HG03039 (cell line): ENCODE results near the gene MYH14.

Experiments used
- ATAC-seq: cut with Tn5 transposase; IDR thresholded peaks from one replicate; pipeline ENCODE4 v1.9.1; 2021; ENCODE audit warnings: mild to moderate bottlenecking, moderate library complexity; ENCODE audit not compliant: unreplicated experiment

The MYH14 gene

DNA sequence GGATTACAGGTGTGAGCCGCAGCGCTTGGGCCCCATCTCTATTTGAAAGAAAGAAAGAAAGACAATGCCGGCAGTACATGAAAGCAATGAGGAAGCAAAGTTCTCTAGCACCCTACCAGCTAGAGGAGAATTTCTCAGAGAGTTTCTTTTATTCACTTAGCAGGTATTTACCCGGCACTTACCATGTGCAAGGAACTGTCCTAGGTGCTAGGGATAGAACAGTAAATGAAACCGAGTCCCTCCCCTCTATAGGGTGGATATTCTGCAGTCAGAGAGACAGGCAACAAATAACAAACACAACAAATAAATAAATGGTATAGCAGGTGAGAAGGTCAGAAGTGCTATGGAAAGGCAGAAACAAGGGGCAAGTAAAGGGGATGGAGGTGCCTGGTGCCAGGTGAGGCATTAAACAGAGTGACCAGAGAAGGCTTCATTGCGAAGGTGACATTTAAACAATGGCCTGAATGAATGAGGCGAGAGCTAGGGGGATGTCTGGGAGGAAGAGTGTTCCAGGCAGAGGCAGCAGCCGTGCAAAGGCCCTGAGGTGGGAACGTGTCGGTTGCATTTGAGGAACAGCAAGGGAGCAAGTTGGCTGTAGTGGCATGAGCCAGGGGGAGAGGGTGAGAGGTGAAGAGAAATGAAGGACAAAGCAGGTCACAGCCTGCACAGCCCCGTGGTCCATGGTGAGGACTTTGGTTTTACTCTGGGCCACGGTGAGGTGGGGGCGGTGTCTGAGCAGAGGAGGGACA lies 10.8 kb upstream of the MYH14 start:
- no peak for ATAC-seq

DNA sequence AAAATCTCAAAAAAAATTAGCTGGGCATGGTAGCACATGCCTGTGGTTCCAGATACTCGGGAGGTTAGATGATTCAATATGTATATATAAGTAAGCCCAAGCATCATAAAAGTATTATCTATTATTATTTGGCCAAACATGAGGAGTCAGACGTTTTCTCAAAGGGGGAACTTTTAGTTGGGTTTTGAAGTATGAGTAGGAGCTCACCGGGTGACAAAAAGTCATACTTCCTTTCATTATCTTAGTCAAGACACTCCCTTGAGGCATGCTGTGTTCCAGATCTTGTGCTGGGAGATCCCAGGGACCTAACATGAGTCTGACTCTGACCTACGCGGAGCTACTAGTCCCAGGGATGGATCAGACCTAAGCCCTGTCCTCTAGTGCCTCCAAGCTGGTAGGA lies 8.2 kb upstream of the MYH14 start:
- no peak for ATAC-seq

DNA sequence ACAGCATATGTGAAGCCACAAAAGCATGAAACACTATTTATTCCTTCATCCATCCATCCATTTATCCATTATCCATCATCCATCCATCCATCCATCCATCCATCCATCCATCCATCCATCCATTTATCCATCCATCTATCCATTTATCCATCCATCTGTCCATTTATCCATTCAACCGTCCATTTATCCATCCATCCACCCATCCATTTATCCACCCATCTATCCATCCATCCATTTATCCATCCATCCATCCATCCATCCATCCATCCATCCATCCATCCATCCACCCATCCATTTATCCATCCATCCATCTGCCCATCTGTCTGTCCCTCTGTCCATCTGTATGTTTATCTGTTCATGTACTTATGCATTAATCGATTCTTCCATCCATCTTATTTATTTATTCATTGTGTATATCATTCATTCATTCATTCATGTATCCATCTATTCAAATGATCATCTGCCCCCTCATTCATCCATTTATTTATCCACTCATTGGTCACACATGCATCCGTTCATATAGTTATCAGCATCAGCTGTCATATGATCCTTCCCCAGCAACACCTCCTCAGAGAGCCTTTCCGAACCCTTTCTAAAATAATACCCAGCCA lies 7.0 kb upstream of the MYH14 start:
- ATAC-seq = no peak

DNA sequence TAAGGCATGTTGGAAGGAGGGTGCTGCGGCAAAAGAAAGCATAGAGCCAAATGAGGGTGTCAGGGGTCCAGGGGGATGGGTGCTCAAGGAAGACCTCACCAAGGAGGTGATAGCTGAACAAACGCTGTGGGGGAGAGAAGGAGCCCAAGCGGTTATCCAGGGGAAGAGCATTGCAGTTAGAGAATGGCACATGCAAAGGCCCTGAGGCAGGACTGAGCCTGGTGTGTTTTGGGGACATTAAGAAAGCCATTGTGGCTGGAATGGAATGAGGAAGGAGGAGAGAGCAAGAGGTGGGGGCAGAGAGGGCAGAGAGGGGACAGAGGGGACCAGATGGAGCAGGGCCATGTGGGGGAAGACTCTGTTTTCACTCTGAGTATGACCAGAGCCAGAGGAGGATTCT lies 6.1 kb upstream of the MYH14 start:
- ATAC-seq = no peak

DNA sequence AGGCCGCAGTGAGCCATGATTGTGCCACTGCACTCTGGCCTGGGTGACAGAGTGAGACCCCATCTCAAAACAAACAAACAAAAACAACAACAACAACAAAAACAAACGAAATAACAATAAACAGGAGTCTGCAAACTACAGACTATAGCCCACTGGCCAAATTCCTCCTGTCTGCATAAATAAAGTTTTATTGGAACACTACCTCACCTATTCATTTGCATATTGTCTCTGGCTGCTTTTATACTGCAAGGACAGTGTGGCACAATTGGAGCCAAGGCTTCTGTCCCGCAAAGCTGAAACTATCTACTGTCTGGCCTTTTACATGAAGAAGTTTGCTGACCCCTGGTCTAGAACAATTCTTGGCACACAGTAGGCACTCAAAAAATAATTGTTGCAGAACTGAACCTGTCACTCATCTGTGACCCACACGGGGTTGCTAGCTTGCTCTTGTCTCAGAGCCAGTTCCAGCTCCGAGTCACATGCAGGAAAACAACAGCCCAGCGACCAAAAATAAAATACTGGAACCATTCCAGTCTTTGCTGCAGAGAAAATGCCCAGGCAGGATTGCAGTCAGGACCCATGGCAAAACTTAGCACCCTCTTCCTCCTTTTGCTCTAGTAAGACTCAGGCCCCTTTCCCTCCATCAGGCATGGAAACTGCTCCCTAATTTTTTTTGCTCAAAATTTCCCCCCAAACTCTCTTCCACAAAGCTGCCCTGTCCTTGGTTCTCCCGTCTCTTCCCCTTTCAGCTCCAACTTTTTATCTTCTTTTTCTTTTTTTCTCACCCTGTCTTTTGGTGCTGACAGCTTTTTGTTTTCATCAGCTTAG lies 4.8 kb upstream of the MYH14 start:
- no peak for ATAC-seq

DNA sequence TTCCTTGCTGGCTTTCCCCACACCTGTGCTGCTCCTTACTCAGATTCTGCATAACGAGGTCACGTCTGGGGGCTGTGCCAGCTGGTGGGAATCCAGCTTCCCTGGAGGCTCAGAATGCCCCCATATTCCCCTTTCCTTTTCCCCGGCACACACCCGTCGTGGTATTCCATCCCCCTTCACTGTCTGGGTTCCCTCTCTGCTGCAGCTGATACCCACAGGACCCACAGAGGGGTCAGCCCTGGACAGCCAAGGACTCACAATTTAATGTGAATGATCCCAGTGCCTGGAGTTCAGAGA lies 4.2 kb upstream of the MYH14 start:
- no peak for ATAC-seq

DNA sequence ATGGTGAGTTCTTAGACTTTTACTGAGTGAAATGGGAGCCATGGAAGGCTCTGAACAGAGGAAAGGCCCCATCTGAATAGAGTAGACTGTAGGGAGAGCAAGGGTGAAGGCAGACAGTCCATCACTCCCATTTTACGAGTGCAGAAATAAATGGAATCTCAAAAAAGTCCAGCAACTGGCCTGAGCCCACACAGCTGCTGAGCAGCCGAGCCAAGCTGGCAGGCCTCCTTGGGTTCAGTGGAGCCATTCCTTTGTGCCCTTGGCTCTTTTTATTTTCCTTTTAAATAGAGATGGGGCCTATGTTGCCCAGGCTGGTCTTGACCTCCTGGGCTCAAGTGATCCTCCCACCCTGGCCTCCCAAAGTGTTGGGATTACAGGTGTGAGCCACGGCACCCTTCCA lies 1.0 kb upstream of the MYH14 start:
- ATAC-seq = no peak

DNA sequence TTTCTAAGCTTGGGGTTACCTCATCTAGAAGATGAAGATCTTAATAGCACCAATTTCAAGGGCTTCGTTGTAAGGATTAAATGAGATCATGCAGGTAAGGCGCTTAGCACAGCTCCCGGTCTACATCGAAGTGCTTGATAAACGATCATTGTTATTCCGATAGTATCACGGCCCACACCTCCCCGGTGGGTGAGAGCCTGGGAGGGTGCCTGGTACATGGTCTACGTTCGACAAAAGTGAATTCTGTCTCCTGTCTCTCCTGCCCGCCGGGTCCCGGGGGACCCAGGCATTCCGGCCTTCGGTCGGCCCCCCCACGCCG lies 501 bp upstream of the MYH14 start:
- ATAC-seq = no peak

DNA sequence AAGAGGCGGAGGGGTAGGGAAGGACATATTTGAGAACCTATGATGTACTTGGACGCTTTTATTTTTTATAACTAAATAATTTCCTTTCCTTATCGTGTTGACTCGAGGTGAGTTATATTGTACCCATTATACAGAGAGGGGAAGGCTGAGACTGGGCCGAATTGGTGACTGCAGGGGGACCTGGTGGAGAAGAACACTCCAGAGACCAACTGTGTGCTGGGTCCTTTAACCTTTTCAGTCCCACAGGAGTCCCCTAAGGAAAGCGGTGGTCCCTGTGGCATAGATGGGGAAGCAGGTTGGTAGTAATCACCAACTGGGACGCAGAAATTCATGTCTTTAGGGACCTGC lies 633 bp downstream of the MYH14 start:
- ATAC-seq = no peak

DNA sequence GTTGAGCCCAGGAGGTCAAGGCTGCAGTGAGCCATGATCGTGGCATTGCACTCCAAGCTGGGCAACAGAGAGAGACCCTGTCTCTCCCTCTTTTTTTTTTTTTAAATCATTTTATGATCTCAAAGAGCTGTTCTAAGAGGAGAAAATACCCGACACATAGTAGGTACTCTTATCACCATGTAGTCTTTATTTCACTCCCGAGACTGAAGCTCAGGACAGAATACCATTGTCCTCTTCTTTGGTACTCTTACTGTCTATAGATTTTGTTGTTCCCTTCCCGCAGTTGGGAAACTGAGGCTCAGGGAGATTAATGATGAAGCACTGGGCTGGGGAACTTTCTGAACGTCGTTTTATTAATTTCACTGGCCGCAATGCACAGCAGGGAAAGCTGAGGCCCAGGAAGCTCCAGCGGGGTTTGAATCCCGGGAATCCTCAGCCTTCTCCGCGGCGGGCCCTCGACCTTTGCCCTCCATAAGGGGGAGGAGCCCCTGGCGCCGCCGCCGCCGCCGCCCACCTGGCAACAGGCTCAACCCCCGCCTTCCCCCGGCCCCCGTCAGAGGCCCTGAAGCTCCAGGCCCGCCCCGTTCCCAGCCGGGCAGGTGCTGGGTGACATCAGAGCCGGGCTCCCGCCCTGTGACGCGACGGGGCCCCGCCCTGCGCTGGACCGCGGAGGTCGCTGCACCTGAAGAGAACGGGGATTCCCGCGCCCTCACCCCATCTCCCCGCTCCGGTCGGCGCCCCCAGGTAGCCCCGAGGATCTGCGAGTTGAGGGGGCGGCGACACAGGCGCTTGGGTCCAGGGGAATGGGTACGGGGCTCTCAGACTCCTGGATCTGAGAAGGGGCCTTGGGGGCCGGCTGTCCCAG lies 1.6 kb downstream of the MYH14 start:
- no peak for ATAC-seq

DNA sequence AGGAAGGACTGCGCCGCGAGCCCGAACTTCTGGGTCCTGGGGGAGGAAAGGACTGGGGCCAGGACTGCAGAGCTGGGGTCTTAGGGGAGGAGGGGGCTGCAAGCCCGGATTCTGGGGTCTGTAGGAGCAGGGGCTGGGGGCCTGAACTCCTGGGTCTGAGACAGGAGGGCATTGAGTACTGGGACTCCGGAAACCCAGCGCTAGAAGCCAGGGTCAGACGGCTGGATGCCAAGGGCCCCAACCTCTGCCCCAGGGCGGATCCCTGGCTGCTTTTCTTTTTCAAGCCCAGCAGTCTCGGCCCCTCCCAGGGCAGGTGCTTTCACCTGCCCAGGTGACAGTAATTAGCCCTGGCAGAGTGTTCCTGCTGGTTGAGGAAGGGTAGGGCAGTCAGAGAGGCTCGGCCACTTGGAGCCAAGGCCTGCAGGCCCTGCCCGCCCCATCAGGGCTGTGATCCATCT lies 2.3 kb downstream of the MYH14 start:
- ATAC-seq = no peak

DNA sequence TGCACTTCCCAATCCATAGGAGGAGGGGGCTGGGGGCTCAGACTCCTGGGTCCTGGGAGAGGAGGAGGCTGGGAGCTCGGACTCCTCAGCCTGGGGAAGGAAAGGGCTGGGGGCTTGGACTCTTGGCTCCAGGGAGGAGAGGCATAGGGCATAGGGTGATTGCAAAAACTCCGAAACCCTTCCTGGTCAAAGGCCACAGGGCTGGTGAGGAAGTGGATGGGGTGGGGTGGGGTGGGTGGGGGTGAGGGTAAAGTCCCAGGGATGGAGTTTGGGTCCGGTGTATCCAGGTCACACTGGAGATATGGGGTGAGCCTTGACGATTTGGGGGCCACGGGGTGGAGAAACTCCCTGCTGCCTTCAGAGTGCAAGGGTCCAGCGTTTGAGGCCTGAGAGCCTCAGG lies 2.8 kb downstream of the MYH14 start:
- ATAC-seq = no peak

DNA sequence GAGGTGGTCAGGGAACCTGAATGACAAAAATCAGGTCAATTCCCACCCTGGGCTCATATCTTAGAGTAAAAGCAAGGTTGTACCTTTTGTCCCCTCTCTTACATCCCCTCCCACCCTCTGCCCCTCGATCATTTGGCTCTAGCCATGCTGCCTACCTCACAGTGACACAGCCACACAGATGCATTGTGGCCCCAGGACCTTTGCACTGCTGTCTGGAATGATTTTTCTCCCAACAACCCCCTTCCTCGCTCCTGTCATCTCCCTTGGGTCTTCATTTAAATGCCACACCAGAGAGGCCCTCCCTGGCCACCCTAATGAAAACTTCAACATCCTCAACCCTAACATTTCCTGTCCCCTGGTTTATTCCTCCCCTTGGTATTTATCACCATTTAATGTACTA lies 4.3 kb downstream of the MYH14 start:
- no peak for ATAC-seq

DNA sequence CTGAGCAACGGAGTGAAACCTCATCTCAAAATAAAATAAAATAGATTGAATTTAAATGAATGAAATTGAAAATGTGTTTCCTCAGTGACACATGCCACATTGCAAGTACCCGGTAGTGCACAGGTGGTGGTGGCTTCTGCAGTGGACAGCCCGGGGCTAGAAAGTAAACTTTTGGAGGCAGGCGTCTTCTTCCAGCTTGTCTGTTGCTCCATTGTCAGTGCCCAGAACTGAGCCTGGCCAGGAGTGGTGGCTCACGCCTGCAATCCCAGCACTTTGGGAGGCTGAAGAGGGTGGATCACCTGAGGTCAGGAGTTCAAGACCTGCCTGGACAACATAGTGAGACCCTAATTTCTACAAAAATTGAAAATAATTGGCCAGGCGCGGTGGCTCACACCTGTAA lies 5.7 kb downstream of the MYH14 start:
- no peak for ATAC-seq

DNA sequence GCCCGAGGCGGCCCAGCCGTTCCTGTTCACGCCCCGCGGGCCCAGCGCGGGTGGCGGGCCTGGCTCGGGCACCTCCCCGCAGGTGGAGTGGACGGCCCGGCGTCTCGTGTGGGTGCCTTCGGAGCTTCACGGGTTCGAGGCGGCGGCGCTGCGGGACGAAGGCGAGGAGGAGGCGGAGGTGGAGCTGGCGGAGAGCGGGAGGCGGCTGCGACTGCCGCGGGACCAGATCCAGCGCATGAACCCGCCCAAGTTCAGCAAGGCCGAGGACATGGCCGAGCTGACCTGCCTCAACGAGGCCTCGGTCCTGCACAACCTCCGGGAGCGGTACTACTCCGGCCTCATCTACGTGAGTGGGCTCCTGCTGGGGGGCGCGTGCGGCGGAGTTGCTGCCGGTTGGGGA lies 7.0 kb downstream of the MYH14 start:
- ATAC-seq = no peak

DNA sequence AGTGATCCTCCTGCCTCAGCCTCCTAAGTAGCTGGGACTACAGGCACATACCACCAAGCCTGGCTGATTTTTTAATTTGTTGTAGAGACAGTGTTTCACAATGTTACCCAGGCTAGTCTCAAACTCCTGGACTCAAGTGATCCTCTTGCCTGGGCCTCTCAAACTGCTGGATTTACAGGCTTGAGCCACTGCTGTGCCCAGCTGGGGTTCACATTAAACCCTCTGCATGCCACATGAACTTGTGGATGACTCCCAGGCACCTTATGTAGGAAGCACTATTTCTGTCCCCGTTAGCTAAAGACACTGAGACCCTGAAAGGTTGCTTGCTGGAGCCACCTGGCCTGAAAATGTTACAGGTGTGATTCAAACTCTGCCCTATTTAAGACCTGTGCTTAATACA lies 10.5 kb downstream of the MYH14 start:
- ATAC-seq = no peak

DNA sequence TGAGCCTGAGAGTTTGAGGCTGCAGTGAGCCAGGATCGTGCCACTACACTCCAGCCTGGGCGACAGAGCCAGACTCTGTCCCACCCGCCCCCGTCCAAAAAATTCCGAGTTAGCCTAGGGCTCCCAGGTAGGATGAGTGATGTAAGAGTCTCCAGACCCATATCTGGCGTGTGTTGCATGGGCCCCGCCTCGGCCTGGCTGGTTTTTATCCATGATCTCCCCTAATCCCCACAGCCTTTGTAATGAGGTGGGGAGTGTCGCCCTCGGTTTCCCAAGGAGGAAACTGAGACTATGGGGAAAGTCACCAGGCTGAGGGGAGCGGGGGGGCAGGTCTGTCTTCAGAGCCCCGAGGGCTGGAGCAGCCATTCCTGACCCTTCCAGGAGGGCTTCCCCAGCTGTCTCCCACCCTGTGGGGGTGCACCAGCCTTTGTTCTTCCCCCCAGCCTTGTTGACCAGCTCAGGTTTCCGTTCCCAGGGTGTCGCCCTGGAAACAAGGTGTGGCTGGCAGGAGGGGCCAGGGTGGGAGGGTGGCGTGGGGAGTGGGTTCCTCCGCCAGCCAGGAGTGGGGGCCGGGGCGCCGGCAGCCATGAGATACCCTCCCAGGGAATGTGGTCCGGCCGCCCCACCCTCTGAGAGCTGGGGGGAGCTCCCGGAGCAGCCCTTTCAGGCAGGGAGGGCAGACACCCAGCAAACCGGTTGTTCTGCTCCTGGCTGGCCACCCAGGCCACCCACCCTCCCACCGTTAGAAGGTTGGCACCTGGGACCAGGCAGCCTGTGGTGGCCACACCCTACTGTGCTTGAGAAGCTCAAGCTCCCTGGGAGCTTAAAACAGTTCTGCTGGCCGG lies 11.5 kb downstream of the MYH14 start:
- no peak for ATAC-seq

DNA sequence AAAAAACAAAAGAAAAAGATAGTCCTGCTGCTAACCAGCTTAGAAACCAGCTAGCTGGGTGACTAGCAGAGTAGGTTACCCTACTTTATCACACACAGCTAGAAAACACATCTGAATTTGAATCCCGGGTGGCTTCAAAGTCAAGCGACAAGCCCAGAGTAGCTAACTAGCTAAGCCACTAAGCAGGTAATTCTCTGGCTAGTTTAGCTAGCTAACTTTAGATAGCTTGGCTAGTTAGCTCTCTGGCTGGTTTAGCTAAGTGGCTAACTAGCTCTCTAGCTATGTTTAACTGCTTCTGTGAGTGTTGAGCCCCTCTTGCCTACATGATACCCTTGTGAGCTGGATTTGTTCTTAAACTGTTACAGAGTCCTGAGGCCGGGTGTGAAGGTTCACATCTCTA lies 12.4 kb downstream of the MYH14 start:
- ATAC-seq = no peak

DNA sequence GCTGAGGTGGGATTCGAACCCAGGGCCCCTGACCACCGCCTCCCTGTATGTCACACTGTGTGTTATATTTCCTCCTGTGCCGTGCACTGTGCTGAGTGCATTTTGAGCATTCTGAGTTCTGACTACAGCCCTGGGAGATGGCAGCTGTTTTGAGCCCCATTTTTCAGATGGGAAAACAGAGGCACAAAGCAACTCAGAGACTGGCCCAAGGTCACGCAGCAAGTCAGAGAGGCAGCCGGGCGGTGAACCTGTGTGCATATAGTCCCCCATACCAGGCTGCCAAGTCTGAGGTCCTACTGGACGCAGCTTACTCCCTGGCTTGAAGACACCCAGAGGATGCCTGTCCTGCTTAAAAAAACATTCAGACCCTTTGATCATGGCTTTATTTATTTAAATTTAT lies 17.7 kb downstream of the MYH14 start:
- no peak for ATAC-seq

DNA sequence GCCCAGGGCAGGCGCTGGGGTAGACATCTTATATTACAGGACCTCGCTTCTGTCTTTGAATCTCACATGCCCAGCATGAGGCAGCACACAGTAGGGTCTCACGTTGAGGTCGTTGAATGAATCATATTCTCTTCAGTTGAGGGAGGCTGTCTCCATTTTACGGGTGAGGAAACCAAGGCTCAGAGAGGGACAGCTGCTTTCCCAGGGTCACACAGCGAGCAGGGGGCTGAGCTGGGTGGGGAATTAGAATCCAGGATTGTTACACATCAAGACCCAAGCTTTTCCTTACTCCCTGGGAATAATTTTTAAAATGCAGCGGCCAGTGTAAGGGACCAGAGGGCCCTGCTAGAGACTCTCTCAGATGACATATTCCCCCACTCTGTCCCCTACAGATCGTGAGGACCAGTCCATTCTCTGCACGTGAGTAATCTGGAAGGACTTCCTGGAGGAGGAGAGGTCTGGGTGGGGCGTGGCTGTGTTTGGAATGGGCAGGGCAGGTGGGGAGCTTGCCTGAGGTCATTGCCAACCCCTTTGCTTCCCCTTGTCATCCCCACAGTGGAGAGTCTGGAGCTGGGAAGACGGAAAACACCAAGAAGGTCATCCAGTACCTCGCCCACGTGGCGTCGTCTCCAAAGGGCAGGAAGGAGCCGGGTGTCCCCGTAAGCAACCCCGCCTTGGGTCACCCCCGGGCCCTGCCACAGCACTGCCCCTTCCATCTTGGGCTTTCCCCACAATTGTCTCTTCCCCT lies 19.4 kb downstream of the MYH14 start:
- ATAC-seq = no peak
